GM13977 (cell line): ENCODE results near the gene LUZP2.

ENCODE experiments used
- DNase-seq: peaks from one replicate; pipeline ENCODE4 v3.0.0; 2012; ENCODE audit warnings: low spot score
- in situ Hi-C: fragments of 300-500 bp; cut with MboI; formaldehyde crosslinking; loops from one replicate; pipeline ENCODE4 v1.12.0; 2022; ENCODE audit warnings: low sequenced_read_pairs, low pct_unique_long_range_greater_than_20kb, mixed read lengths, inconsistent platforms; ENCODE audit not compliant: unreplicated experiment
- TF ChIP-seq, protein P1 (sequence below): IDR thresholded peaks from 2 replicates; pipeline ENCODE4 v1.5.1; 2012; ENCODE audit warnings: mild to moderate bottlenecking, control low read depth; ENCODE audit not compliant: insufficient read depth; ENCODE audit errors: extremely low read depth, missing control alignments

The LUZP2 gene

GRCh38 chr11:24513479-24514218, 16.8 kb downstream of the LUZP2 start:
- DNase-seq, result no peak
- TF ChIP-seq, protein P1, sequence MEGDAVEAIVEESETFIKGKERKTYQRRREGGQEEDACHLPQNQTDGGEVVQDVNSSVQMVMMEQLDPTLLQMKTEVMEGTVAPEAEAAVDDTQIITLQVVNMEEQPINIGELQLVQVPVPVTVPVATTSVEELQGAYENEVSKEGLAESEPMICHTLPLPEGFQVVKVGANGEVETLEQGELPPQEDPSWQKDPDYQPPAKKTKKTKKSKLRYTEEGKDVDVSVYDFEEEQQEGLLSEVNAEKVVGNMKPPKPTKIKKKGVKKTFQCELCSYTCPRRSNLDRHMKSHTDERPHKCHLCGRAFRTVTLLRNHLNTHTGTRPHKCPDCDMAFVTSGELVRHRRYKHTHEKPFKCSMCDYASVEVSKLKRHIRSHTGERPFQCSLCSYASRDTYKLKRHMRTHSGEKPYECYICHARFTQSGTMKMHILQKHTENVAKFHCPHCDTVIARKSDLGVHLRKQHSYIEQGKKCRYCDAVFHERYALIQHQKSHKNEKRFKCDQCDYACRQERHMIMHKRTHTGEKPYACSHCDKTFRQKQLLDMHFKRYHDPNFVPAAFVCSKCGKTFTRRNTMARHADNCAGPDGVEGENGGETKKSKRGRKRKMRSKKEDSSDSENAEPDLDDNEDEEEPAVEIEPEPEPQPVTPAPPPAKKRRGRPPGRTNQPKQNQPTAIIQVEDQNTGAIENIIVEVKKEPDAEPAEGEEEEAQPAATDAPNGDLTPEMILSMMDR, result no peak
- in situ Hi-C loops, result no loop called here

DNA sequence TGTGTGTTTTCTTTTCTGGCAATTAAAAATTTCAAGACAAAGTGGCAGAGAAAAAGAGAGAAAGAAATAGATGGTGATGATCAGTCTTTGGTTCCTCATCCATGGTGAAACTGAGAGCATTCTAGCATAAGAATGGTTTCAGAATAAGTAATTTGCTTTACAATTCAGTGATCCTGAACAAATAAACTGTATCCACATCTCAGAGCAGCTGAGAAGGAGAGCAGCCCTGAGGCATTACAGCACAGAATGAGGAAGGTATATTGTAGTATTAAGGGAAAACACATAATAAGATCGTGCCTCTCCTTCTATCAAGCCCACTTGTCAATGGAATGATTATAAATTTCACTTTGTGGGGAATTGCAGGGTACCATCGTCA, 17.4 kb downstream of the LUZP2 start:
- peak; percentile 17 for DNase-seq
- TF ChIP-seq, protein P1, result no peak
- in situ Hi-C loops, result no loop called here

DNA sequence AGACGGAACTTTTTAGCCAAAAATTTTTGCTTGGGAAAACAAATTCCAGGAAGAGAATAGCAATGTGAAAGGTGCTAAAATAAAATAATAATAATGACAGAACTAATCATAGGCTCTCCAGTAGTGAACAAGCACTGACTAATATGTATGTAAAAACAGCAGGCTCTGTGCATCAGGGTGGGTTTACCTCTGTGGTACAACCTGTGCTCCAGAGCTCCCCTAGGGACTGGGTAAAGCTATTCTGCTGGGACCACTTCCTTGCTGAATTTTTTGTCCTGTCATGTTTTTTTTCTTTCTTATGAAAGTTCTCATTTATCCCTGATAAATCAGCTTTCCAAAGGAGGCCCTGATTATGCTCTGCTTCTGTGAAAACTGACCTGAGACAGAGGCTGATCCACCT, 18.8 kb downstream of the LUZP2 start:
- in situ Hi-C loops, result no loop called here
- TF ChIP-seq, protein P1, result no peak
- DNase-seq, result no peak

DNA sequence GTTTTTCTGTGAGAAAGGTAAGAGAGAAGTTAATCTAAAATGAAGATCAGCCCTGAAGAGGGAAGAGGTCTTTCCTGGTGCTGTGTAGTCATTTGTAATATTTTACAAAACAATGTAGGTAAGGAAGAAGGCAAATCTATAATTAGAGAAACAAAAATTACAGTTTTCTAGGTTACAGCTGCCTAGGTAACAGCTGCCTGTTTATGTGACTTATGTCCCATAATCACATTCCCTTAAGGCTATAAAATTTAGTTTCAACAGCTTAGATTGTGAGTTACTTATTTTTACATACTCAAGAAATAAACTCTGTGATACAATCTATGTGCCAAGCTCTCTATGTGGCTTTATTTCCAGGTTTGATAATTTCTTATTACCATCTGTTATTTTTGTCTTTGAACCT, 19.8 kb downstream of the LUZP2 start:
- TF ChIP-seq, protein P1, result no peak
- in situ Hi-C loops, result no loop called here
- no peak for DNase-seq

DNA sequence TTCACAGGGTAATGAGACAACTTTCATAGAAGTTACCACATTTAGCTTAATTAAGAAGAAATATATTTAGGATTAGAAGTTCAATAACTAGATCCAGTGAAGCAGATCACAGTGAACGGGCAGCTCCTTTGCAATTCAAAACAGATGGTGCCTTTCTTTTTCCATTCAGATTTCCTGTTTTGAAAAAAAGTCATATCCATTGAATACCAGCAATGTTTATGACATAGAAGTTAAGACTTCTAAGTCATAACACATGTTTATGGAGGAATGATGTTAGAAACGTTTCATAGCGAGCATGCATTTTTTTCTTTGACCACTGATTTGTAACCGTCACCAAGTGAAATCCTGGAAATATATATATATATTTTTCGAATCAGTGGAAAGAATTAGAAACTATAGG, 24.7 kb downstream of the LUZP2 start:
- TF ChIP-seq, protein P1, result no peak
- no peak for DNase-seq
- in situ Hi-C loops, result no loop called here

DNA sequence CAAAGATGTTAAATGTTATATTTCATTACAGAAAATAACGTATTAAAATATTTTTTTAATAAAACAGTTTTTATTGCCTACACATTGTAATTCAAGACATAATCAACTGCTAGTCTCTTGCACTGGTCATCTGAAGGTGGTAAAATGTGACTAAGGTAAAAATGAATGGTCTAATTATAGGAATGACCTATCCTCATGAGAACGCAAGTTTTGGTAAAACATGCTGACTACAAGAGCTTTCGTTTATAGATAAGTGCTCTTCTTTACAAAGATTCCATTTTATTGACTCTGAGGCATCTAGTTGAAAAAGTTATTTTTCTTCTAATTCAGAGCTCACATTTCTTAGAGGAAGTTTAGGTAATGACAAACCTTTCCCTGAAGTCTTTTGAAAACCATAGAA, 27.3 kb downstream of the LUZP2 start:
- TF ChIP-seq, protein P1, result no peak
- DNase-seq, result no peak
- in situ Hi-C loops, result no loop called here
